Spinal cord (tissue), 10 donors: ENCODE measurements around the gene MAPK9. TPM values are rescaled to one million over a fixed set of nuclear protein-coding genes. Genes with fewer than 3 reads are reported as not detected.
"Not testable (repeated sequence)": the region's sequence is repeated elsewhere in the genome, so short reads cannot be mapped to it uniquely, and the experiment has no call there.

Source experiments
- DNase-seq, 6 donors: peaks; one replicate each; pipeline versions ENCODE4 v3.0.0 to v3.0.0-alpha.2; 2013 to 2015; ENCODE audit warnings: low spot score in 6 of 6, low read depth in 4 of 6
- H3K27ac ChIP-seq: one replicate; pipeline ENCODE4 v1.5.1; 2013; ENCODE audit warnings: low read depth, low read length, control low read depth
- H3K27me3 ChIP-seq: one replicate; pipeline ENCODE4 v1.6.1; 2013; ENCODE audit warnings: low read length; ENCODE audit not compliant: control insufficient read depth, insufficient read depth
- H3K36me3 ChIP-seq: one replicate; pipeline ENCODE4 v1.6.1; 2013; ENCODE audit warnings: low read length; ENCODE audit not compliant: control insufficient read depth, insufficient read depth
- H3K4me1 ChIP-seq: one replicate; pipeline ENCODE4 v1.6.1; 2013; ENCODE audit warnings: low read length; ENCODE audit not compliant: control insufficient read depth, insufficient read depth
- H3K4me3 ChIP-seq: one replicate; pipeline ENCODE4 v1.5.1; 2013; ENCODE audit warnings: low read depth, low read length, control low read depth
- H3K9me3 ChIP-seq: one replicate; pipeline ENCODE4 v1.6.1; 2013; ENCODE audit warnings: low read length; ENCODE audit not compliant: control insufficient read depth, insufficient read depth
- WGBS: methylation state at CpG from one replicate; pipeline ENCODE4 v1.1.5; 2013; ENCODE audit warnings: missing lambda C conversion rate; ENCODE audit not compliant: insufficient coverage; 5-methylcytosine and 5-hydroxymethylcytosine counted together
- polyA plus RNA-seq, 2 donors: library from polyadenylated mRNA; unstranded; fragments of 120-200 nt; gene quantifications; one replicate each; pipeline ENCODE4 v1.2.1, GENCODE V29; 2013; ENCODE audit not compliant: insufficient read length in 2 of 2
- total RNA-seq, 2 donors: library from RNA; depleted of rRNA in 1 of 2; stranded (reverse); fragments of 120-200 nt in 1 of 2; fragments of >200 nt in 1 of 2; gene quantifications; one replicate each; pipeline versions ENCODE4 v1.2.3 to v1.2.4, GENCODE V29; 2013 to 2014
- donor health status: healthy.

The MAPK9 gene
- total and polyA plus RNA-seq, 4 donors: 32.6 to 97.6 (median 88.4) TPM

DNA sequence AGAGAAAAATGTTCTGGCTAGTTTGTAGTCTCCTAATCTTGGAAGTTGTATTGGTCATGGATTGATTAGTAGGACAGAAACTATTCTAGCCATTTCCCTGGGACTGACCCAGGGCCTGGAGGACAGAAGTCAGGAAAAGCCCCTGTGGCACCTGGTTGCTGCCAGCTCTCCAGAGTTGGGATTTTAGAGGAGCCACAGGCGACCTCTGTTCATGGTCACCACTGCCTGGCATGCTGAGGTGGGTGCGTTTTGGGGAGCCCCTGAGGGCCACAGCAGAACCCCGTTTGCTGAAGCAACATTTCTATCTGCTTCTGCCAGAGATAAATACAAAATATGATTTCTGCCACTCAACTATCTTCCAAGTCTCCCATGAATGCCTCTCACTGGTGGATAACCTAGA lies 7.6 kb upstream of the MAPK9 start:
- WGBS: 84% methylated on average over 3 of the region's 3 CpGs
- H3K4me3 ChIP-seq: no peak overlapping the region
- H3K27me3 ChIP-seq: no peaks in the 10 kb centered on the region
- no peak for DNase-seq
- no peaks in the 10 kb centered on the region for H3K9me3 ChIP-seq
- H3K27ac ChIP-seq: no peak overlapping the region
- H3K4me1 ChIP-seq: no peaks in the 10 kb centered on the region
- H3K36me3 ChIP-seq: peaks cover 25% of the 10 kb centered on the region

DNA sequence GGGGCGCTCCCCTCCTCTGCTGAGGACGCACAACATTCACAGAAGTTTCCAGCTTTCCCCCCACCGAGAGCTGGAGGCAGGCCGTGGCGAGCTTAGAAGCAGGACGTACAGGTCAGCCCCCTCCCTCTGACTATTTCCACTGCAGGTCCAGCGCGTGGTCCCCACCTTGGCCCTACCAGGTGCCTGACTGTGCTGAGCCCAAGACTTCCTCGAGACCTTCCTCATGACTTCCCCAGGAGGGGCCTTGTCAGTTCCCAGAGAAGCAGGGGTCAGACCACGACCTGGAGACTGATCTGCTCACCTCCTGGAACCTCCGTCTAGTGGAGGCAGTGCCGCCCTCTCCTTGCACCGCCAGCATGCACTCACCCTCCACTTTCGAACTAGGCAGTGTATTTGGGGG lies 7.1 kb upstream of the MAPK9 start:
- H3K27me3 ChIP-seq, H3K27ac ChIP-seq, H3K4me3 ChIP-seq, H3K9me3 ChIP-seq, H3K4me1 ChIP-seq, DNase-seq: not testable (repeated sequence)
- WGBS: 91% methylated on average over 13 of the region's 14 CpGs
- peaks cover 20% of the 10 kb centered on the region for H3K36me3 ChIP-seq

DNA sequence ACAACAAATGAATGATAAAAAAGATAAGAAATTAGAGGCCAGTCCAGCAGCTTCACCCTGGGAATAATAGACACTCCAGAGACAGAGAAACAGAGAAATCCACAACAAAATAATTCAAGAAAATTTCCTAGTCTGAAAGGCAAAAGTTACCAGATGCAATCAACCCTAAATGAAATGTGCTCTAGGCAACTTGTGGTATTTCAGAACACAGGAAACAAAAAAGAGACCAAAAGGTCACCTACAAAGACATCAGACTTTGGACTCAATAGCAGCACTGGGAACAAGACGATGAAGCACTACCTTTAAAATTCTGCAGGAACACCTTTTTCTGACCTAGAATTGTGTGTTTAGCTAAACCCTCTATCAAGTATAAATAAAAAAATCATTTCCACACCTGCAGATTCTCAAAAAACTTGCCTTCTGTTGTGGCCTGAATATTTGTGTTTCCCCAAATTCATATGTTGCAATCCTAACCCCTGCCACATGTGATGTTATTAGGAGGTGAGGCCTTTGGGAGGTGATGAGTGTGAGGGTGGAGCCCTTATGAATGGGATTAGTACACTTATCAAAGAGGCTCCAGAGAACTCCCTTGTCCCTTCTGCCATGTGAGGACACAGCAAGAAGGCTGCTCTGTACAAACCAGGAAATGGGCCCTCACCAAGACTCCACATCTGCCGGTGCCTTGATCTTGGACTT lies 5.9 kb upstream of the MAPK9 start:
- peaks cover 10% of the 10 kb centered on the region for H3K36me3 ChIP-seq
- 83% methylated on average over 1 of the region's 2 CpGs for WGBS
- no peak for DNase-seq
- H3K4me1 ChIP-seq: peaks cover 13% of the 10 kb centered on the region
- no peak overlapping the region for H3K4me3 ChIP-seq
- no peaks in the 10 kb centered on the region for H3K9me3 ChIP-seq
- H3K27ac ChIP-seq: no peak overlapping the region
- H3K27me3 ChIP-seq: no peaks in the 10 kb centered on the region

DNA sequence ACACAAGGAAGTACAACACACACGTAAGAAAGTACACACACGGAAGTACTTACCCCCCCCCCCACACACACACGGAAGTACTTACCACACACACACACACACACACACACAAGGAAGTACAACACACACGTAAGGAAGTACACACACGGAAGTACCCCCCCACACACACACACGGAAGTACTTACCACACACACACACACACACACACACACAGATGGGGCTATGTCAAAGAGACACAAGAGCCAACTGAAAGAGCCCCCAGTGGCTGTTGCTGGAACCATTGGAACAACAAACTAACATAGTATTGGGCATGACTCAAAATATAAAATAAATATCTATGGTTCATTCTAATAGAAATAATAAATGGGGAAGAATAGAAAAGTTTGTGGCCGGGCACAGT lies 4.9 kb upstream of the MAPK9 start:
- no peak overlapping the region for H3K27ac ChIP-seq
- WGBS: no CpG with 5 or more reads among the region's 7 CpGs
- no peaks in the 10 kb centered on the region for H3K9me3 ChIP-seq
- no peak overlapping the region for H3K4me3 ChIP-seq
- no peak for DNase-seq
- H3K4me1 ChIP-seq: peaks cover 16% of the 10 kb centered on the region
- no peaks in the 10 kb centered on the region for H3K27me3 ChIP-seq
- peaks cover 6% of the 10 kb centered on the region for H3K36me3 ChIP-seq

- Histone ChIP-seq H3K36me3 (peaks cover 6% of the 10 kb centered on the region), H3K27ac (no peak overlapping the region), H3K27me3 (no peaks in the 10 kb centered on the region), H3K4me3 (no peak overlapping the region), H3K9me3 (no peaks in the 10 kb centered on the region), H3K4me1 (peaks cover 25% of the 10 kb centered on the region)
- WGBS: 93% methylated on average over 7 of the region's 10 CpGs
- no peak for DNase-seq
Observed at GRCh38 chr5:180294913-180295555, 3.2 kb upstream of the MAPK9 start.

GRCh38 chr5:180294411-180294810 lies 2.5 kb upstream of the MAPK9 start:
- WGBS: 87% methylated on average over 7 of the region's 7 CpGs
- Histone ChIP-seq H3K4me1 (peaks cover 31% of the 10 kb centered on the region), H3K36me3 (peaks cover 6% of the 10 kb centered on the region), H3K4me3 (no peak overlapping the region), H3K27me3 (no peaks in the 10 kb centered on the region), H3K9me3 (no peaks in the 10 kb centered on the region), H3K27ac (no peak overlapping the region)
- DNase-seq: no peak

GRCh38 chr5:180291234-180291940 lies 496 bp downstream of the MAPK9 start:
- peak overlapping the region; percentile 39 for H3K4me3 ChIP-seq
- peaks cover 32% of the 10 kb centered on the region for H3K4me1 ChIP-seq
- H3K9me3 ChIP-seq: no peaks in the 10 kb centered on the region
- no peak overlapping the region for H3K27ac ChIP-seq
- H3K27me3 ChIP-seq: no peaks in the 10 kb centered on the region
- peak in 2 of 6 donors; percentile 28 to 30 for DNase-seq
- H3K36me3 ChIP-seq: peaks cover 6% of the 10 kb centered on the region
- under 1% methylated on average over 66 of the region's 68 CpGs for WGBS

- H3K27ac ChIP-seq: no peak overlapping the region
- DNase-seq: no peak
- 17% methylated on average over 11 of the region's 13 CpGs for WGBS
Observed at GRCh38 chr5:180290568-180291233, 1.2 kb downstream of the MAPK9 start.

DNA sequence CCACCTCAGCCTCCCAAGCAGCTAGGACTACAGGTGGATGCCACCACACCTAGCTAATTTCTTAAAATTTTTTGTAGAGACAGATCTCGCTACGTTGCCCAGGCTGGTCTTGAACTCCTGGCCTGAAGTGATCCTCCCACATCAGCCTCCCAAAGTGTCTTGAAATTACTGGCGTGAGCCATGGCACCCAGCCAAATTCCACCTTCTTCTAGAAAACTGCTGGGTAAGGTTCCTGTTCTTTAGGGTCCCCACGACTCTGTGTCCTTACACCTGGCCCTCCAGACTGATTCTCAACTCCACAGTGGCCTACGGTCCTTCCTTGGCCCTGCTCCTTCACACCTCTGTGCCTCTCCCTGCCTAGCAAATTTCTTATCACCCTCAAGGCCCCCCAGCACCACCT lies 1.9 kb downstream of the MAPK9 start:
- Histone ChIP-seq H3K27me3 (no peaks in the 10 kb centered on the region), H3K4me1 (peaks cover 34% of the 10 kb centered on the region), H3K36me3 (peaks cover under 1% of the 10 kb centered on the region), H3K4me3 (no peak overlapping the region), H3K9me3 (no peaks in the 10 kb centered on the region), H3K27ac (no peak overlapping the region)
- no peak for DNase-seq
- WGBS: 93% methylated on average over 5 of the region's 5 CpGs

More at GRCh38 chr5:180290568-180291233, 1.2 kb downstream of the MAPK9 start:
- Histone ChIP-seq H3K9me3 (no peaks in the 10 kb centered on the region), H3K27me3 (no peaks in the 10 kb centered on the region), H3K4me1 (peaks cover 32% of the 10 kb centered on the region), H3K36me3 (peaks cover 6% of the 10 kb centered on the region), H3K4me3 (peak overlapping the region; percentile 39)
